Fibroblast of skin of right quadriceps (primary cell): ENCODE measurements around the gene GIMAP8.

Source experiments
- DNase-seq: peaks from one replicate; pipeline ENCODE4 v3.0.0-alpha.2; 2013

Gene GIMAP8

GRCh38 chr7:150412016-150412415 is 38.4 kb upstream of the GIMAP8 start:
- no peak for DNase-seq

DNA sequence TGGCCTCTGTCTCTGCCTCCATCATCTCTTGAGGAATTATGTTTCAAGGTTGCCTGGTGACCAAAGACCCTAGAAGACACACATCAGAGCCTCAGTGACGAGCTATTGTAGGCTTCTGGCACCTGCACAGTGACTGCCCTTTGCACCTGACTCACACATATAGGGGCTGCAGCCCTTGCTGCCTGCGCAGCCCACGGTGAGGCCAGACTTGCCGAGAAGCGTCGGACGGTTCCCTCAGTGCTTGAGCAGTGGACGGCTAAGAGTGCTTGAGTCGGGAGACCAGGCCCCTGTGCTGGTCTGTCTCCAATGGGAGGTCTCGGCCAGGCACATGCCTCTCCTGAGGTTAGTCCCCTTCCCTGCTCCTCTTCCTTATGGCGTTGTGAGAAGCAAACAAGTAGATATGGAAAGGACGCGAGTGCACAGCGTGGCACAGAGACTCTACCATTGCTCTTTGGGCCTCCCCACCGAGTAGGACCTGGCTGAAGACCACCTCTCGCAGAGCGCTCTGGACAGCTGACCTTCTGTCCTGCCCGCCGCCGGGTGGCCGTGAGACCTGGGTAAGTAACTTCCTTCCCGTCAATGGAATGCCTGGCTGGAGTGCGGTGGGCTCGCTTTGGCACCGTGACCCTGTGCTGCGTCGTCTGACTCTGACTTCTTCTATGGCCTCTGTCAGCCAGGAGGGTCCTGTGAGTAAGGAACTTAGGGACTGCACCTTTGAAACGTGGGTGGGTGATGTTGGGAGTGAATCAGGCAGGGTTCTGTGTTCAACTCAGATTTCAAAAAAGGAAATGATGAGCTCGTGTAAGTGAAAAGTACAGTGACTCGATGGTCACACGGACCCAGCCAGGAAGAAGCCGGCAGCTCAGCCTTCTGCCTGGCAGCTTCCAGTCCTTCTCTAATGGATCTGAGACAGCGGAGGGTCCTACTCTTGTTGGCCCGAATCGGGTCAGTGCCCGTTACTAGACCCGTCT is 37.6 kb upstream of the GIMAP8 start:
- no peak for DNase-seq

DNA sequence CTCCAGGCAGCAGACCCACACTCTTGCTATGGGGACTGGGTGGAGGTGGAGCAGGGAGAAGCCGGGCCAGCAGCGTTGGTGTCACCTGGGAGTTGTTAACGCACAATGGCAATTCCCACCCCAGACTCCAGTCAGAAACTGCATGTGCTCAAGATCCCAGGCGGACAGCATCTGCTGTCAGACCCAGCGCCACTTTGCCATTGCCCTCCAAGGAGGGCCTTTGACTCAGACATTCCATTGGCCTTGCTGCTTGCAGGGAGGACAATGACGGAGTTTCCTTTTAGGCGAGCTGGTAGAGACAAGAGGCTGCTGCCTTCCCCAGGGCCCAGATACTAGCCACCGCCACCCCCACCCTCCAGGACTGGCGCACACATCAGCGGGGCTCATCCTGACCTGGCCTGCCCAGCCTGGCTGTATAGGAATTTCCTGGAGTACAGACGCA is 36.8 kb upstream of the GIMAP8 start:
- no peak for DNase-seq

- no peak for DNase-seq
Observed at GRCh38 chr7:150415161-150416153, 35.0 kb upstream of the GIMAP8 start.

DNA sequence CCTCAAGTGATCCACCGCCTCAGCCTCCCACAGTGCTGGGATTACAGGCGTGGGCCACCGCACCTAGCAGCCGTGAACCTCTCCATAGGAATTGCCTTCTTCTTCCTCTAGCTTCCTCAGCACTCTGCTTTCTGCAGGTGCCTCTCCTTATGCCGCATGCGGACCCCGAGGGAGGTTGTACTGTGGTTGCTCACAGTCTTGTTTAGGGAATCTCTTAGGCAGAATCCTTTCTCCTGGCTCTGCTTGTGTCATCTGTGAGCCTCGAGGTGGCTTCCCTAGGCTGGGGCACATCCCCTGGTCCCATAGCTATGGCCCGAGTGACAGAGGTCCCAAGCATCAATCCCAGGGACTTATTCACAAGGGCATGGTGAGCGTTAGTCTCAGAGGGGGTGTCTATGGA is 33.2 kb upstream of the GIMAP8 start:
- DNase-seq = no peak

DNA sequence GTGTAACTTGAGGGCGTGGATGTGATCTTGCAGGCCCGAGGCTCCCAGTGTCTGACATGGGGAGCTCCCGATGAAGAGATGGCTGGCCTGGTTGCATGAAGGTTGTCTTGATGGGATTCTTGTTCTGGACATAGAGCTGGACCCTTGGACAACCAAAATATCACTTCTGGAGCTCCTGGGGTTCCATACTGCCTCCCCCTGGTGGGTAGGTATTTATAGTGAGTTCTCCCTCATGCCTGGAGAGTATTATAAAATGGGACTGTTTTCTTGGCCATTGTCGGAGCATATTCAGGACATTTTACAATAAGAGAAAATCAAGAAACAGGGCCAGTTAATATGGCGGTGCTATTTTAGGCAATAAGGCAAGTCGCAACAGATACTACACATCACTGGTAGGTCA is 32.6 kb upstream of the GIMAP8 start:
- no peak for DNase-seq

GRCh38 chr7:150420242-150420641 is 30.2 kb upstream of the GIMAP8 start:
- no peak for DNase-seq

DNA sequence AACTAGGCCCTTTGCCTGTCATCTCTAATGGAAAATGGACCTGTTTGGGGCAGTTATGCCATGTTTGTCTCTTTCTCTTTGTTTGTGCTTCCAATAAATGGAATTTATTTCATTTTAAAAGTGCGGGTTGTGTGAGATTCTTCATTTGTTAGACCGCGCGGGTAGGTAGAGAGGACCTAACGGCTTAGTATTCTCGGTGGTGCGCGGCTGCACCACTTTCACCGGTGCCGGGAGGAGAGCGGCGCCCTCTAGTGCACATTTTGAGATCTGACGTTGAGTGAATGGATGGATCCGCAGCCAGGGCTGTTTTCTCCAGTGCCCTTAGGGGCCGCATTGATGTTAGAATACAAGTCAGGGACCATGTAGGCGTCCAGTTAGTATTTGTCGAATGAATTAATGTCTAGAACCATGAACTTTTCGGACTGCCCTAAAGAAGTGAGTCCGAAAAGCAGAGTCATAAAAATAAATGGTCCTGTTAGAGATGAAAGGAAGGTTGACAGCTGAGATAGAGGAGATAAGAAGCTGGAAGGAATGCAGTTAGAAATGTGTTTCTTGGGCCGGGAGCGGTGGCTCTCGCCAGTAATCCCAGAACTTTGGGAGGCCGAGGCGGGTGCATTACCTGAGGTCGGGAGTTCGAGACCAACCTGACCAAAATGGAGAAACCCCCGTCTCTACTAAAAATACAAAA is 29.3 kb upstream of the GIMAP8 start:
- peak; percentile 64 for DNase-seq

DNA sequence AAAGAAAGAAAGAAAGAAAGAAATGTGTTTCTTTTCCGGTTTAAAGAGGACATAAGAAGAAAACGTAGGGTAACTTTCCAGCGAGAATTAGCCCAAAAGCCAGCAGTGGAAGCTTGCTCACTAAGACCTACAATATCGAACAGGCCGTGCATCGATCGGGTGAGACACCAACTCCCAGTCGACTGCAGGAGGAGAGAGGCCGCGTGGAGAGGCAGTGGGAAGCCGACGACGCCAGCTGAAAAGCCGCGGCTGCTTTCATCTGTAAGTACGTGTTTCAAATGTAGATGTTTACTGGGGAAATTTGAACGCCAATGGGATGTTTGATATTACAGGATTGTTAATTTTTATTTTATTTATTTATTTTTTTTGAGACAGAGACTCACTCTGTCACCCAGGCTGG is 28.6 kb upstream of the GIMAP8 start:
- no peak for DNase-seq

DNA sequence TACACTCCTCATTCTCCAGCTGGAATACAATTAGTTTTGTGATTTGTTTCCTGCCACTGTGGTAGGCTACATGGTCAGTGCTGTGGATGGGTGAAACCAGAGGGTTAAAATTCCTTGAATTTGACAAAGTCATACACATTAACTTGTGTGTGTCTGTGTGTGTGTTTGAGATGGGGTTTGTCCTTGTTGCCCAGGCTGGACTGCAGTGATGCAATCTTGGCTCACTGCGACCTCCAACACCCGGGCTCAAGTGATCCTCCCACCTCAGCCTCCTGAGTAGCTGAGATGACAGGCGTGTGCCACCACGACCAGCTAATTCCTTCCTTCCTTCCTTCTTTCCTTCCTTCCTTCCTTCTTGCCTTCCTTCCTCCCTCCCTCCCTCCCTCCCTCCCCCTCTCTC is 24.8 kb upstream of the GIMAP8 start:
- DNase-seq = no peak

DNA sequence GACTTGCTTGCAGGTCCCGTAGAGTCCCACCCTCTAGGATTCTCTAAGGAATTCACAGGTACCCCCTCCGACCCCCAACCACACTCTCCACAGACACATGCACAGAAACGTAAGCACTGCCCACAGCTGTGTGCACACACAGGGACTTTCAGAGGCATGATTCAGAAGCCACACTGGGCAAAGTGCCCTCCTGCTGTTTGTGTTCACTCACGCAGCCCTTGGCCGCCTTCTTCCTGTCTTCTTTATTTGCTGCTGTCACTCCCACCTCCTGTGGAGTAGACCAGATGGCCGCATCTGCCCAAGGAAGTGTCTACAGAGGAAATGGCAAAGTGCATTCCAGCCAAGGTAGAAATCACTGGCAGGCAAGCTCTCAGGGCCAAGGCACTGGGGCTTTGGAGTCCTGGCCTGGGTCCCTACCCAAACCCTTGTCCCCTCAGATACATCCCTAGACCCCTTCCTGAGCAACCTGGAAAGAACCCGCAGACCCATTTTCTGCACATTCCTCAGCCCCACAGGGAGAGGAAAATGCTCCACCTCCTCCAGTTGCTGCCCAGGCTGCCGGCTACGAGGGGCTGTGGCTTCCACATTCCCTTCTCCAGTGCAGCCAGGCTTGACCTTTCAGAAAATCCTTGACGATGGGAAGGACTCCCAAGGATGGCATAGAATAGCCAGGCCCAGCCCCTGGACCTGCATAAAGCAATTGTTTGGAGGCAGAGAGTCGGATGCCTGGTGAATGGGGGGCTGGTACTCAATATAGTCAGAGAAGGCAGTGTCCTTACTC is 21.6 kb upstream of the GIMAP8 start:
- peak; percentile 45 for DNase-seq

DNA sequence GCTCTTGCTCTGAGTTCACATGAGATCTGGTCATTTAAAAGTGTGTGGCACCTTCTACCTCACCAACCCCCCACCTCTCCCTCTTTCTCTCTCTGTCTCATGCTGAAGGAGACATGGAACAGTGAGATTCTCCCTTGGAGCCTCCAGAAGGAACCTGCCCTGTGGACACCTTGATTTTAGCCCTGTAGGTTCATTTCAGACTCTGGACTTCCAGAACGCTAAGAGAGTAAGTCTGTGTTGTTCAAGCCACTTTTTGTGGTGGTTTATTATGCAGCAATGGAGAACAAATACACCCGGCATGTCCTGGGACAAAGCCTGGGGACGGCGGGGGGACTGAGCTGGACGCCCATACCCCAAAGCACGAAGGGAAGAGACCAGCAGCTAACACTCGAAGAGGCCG is 20.7 kb upstream of the GIMAP8 start:
- DNase-seq = no peak

GRCh38 chr7:150430465-150431085 is 19.9 kb upstream of the GIMAP8 start:
- no peak for DNase-seq

DNA sequence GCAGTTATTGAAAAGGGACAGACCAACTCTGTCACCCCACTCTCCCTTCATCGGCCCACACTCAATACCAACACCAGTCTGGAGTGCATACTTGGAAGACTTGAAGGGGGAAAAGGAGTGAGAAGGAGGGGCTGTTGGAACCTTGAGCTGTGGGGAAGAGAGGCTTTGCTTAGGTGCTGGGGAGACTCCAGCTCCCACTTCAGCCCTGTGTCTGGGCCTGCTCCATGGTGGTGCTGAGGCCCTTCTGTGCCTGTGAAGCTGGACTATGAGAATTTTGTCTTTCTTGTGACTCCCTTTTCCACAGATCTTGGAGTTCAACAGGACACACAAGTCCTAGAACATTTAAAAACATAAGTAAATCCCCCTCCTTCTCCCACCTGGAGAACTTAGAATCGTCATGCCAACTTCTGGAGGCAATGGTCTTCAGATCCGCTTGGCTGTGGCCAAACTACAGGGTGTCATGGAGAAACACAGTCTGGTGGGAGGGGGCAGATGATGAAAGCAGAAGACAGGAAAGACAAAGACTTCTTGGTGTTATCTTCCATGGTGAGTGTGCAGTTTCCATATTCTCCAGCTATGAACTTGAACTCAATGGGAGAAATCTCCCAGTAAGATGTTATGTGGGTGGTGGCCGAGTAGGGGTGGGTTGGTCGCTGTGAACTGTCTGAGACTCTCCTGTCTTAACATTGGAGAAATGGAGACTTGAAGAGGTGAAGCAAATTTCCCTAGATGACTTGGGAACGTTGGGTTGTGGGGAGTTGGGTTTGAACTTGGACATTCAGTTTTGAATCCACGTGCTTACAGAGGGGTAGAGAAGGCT is 18.4 kb upstream of the GIMAP8 start:
- DNase-seq = no peak

GRCh38 chr7:150432915-150433892 is 17.2 kb upstream of the GIMAP8 start:
- DNase-seq = no peak

GRCh38 chr7:150434240-150434639 is 16.2 kb upstream of the GIMAP8 start:
- no peak for DNase-seq

DNA sequence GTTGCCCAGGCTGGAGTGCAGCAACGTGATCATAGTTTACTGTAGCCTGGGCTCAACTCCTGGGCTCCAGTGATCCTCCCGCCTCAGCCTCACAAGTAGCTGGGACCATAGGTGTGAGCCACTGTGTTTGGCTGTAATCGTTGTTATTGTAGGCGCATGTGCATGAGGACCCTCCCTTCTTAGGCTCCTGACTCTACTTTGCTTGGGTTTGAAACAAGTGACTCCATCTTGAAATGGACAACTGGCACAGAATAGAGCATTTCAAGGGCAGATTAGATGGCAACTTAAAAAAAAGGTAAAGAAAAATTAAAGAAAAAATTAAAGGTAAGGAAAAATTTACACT is 15.4 kb upstream of the GIMAP8 start:
- DNase-seq = no peak

DNA sequence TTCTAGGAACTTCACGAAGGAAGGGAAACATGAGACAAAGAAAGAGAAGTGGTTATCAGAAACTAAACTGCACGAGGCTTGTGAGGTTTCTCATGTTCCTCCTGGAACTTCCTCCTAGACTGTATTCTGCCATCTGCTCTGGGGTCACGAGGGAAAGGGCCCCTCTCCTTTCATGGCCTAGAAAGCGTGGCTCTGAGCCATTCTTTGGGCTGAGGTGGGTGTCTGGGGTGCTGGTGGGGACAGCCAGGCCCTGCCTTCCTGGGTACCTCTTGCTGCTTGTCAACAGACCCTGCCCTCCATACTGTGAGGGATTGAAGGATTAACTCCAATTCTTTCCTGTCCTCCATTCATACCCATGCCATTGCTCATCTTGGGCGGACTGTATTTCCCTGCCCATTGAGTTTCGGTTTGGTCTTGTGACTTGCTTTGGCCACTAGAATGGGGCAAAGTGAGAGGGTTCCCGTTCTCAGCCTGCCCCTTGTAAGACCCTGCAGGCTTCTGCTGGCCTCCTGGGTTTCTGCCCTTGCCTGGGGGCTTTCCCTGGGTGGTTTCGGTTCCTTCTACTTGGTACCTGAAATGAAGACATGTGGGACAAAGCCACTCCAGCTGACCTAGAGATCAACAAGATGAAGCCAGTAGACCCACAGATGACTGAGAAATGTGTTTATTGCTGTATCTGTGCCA is 14.9 kb upstream of the GIMAP8 start:
- no peak for DNase-seq

DNA sequence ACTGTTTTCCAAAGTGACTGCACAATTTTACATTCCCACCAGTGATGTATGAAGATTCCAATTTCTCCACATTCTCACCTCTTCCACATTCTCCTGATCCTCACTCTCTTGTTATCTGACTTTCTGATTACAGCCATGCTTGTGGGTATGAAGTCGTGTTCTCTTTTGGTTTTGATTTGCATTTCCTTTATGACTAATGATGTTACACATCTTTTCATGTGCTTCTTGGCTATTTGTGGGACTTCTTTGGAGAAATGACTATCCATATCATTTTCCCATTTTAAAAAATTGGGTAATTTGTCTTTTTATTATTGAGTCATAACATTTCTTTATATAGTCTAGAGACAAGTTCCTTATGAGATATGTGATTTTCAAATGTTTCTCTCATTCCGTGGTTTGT is 10.5 kb upstream of the GIMAP8 start:
- DNase-seq = no peak
